ENCODE data around the gene SLC35F3.

GRCh38 chr1:233912909-233913308 lies 8.4 kb downstream of the SLC35F3 start:
- TF ChIP-seq, protein P1, sequence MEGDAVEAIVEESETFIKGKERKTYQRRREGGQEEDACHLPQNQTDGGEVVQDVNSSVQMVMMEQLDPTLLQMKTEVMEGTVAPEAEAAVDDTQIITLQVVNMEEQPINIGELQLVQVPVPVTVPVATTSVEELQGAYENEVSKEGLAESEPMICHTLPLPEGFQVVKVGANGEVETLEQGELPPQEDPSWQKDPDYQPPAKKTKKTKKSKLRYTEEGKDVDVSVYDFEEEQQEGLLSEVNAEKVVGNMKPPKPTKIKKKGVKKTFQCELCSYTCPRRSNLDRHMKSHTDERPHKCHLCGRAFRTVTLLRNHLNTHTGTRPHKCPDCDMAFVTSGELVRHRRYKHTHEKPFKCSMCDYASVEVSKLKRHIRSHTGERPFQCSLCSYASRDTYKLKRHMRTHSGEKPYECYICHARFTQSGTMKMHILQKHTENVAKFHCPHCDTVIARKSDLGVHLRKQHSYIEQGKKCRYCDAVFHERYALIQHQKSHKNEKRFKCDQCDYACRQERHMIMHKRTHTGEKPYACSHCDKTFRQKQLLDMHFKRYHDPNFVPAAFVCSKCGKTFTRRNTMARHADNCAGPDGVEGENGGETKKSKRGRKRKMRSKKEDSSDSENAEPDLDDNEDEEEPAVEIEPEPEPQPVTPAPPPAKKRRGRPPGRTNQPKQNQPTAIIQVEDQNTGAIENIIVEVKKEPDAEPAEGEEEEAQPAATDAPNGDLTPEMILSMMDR (IDR thresholded peaks at IDR 0.05 in 4 of 5, conservative IDR thresholded peaks at IDR 0.05 in 1 of 5) = no peak
- no peak for TF ChIP-seq POLR2A (IDR thresholded peaks at IDR 0.05)
